CD4-positive, alpha-beta T cell treated with Interleukin-4 for 1 hour (primary cell): ENCODE measurements around the gene BMAL1.
"Not testable (repeated sequence)": the region's sequence is repeated elsewhere in the genome, so short reads cannot be mapped to it uniquely, and the experiment has no call there.

Source experiments
- DNase-seq, 2 donors: peaks; one replicate each; pipeline ENCODE4 v3.0.0-alpha.2; 2020 to 2022

BMAL1 gene

DNA sequence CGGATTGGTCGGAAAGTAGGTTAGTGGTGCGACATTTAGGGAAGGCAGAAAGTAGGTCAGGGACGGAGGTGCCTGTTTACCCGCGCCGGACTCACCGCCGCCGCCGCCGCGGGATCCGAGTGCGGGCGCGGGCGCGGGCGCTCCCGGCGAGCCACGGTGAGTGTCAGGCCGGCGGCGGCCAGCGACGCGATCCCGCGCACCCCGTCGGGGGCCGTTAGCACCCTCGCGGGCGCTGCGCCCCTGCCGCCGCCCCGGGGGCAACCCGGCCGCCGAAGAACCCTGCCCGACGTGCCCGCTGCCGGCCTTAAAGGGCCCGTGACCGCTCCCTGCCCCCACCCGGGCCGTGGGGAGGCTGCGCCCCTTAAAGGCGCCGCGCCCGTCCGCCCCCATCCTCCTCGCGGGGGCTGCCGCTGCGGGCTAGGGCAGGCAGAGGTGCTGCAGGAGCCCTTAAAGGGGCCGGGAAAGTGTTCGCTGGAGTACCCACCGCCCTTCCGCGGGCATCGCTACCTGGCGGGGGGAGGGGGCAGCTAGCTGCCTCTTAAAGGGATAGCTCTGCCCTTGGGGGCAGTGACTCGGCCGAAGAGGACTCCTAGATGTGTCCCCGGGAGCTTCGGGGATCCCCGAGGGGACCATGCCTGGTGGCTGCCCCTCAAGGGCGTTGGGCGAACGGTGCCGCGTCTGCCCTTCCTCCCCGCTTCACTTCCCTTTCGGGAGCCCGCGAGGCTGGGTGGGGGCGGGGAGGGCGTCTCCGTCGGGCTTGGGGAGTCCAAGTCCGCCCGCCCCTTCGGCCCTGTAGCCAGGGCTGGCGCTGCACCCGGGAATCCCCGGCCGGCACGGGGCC, at the start of gene BMAL1:
BMAL1 (plus strand) TSS at position 23 of the 841 bp plus-strand sequence. CDS start 76,519 bp downstream, outside the sequence.
- peak; percentile 56 to 59 for DNase-seq

DNA sequence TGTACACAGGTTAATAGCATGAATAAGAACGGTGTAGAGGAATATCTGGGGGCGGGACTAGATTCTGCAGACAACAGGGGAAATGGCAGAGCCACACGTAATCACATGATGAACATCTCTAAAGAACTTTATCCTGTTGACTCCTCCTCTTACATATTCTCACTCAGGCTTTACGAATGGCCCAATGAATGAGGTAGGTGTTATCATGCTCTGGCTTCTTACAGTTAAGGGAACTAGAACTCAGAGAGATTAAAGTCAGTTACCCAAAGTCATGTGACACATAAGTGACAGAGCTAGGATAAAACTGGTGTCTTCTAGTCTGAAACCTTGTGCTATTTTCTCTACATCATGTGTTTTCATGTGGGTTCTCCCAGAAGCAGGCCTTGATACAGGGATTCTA, 49.0 kb upstream of the BMAL1 start:
- no peak for DNase-seq

DNA sequence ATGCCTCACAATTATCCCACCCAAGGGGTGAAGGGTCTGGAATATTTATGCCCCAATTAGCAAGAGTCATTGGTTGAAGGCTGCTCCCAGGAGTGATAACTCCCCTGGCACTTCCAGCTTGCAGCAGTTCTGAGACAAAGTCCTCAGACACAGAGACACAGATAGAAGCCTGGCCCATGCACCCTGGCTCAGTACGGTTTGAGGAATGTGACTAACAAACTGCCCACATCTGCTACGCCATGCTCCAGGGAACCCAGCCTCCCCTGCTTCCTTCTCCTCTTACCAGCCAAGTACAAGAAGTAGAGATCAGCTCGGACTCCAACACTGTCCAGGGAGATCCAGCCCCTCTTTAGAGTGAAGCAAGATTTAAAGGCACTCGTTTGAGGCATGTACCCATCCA, 48.5 kb upstream of the BMAL1 start:
- DNase-seq: no peak

DNA sequence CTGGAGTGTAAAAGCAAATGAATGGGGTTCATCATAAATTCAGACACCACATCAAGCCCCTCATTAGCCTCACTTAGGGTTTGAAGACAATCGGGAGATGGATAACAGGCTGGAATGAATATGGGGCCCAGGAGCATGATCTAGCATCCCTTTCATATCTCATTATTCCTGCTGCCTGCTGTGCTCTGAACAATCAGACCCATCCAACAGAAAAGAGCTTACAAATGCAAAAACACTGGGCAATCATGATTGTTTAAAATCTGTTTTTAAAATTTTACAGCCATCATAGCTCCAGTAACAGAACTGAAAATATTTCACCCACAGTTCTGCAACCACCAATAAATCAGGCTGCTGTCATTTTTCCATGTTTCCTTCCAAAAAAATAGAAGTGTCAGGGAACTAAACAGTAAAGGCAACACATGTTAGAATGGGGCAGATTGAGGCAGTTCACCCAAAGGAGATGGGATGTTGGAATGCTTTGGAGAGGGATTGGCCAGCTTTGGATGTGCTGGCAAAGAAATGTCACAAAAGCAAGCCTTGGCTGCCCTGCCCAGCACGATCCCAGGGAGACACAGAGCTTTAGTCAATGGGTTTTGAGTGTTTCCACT, 47.8 kb upstream of the BMAL1 start:
- no peak for DNase-seq

DNA sequence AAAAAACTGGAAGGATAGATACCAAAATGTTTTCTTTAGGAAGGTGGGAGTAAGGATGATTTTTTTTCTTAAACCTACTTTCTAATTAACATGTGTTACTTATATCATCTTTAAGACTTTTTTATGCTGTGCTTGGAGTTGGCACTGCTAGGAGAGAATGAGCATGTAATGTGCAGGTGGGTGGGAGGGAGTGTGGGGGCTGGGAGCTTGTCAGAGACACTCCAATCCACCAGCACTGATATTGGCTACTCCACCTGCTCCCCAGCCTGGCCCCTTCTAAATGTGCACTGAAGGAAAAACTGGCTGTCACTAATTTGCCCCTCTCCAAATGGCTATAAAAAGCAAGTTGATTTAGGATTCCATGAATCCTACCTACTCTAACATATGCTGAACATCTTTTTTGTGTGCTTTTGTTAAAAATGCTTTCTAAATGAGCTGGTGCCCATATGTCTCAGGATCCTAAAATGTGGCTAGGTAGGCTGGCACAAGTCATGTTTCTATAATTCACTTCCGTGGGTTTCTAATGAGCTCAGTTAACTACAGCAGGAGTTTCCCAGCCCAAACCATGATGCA, 44.3 kb upstream of the BMAL1 start:
- no peak for DNase-seq

DNA sequence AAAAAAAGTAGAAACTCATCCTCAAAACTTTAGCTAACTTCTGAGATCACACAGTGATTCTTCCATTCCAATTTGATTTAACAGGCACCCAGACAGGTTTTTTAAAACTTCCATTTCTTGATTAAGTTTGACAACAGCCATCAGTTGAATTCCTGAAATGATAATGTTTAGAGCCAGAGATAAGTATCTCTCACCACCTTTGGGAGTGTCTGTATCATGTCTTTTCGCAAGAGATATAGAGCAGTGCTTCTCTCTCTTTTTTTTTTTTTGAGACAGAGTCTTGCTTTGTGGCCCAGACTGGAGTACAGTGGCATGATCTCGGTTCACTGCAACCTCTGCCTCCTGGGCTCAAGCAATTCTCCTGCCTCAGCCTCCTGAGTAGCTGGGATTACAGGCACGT, 41.7 kb upstream of the BMAL1 start:
- no peak for DNase-seq

DNA sequence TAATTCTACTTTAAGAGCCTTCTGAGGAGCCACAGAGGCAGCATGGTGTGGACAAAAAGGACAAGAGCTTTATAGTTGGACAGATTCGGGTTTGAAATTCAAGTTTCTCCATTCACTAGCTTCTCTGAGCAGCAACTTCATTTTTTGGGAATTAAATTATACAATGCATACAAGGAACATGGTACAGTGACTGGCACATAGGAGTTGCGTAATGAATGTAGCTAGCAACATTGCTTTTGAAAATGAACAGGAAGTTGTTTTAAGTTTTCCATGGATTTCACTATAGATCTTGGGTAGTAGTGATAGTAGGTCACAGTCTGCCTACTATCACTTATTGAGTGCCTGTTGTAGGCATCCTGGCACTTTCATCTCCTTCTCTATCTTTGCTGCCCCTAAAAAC, 41.0 kb upstream of the BMAL1 start:
- DNase-seq: no peak

DNA sequence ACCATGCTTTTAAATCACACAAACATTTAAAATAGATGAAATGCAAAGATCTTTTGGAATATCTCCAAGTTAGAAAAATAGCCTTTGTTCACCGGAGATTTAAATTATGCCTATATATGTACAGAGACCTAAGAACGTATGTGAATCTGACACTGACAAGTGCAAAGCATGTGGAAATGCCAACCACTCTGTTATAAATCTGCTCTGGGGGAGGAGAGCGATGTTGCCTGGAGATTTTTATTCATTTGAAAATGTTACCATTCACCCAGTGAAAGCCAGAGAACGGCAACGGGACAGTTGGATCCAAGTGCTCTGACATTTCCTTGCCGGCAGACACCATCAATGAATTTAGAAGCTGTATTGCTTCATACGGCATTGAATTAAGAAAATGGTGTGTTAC, 39.8 kb upstream of the BMAL1 start:
- DNase-seq: no peak

DNA sequence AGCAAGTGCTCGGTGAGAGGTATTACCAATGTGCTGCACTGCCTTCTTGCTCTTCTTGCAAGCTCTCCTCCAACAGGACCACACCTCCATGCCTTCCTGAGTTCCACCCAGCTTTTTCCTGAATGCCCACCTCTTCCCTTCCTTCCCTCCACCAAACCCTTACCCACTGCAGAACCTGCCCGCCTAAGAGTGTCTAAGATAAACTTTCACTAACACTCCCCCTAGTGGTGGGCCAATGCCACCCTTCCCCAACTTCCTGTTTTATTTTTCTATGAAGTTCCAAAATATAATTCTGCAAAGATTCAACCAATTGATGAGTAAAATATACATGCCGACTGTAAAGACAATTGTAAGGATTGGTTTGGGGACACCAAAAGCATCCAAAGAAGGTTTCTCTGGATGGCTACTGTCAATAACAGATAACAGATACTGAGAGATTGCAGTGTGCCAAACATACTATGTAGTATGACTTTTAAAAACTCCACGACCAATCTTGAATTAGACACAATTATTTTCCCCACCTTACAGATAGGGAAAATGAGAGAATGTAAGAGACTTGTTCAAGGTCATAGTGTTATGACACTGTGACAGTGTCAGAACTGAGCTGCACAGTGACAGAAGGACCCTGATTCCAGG, 38.6 kb upstream of the BMAL1 start:
- peak; percentile 41 to 59 for DNase-seq

DNA sequence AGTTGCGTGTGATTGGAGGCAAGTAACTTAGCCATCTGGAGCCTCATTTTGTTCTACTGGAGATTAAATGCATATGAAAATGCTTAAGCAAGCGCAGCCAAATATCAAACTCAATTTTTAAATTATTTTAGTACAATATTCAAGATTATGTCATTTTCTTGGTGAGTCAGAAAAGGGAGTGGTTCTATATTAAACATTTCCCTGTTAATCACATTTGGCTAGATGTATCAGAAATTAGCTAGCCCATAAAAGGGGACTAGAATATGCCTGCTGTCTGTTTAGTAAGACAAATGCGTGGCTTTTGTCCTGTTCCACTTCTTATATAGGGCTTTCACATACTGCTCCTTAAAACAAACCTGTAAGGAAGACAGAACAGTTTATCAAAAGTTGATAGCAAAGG, 35.0 kb upstream of the BMAL1 start:
- DNase-seq: no peak

DNA sequence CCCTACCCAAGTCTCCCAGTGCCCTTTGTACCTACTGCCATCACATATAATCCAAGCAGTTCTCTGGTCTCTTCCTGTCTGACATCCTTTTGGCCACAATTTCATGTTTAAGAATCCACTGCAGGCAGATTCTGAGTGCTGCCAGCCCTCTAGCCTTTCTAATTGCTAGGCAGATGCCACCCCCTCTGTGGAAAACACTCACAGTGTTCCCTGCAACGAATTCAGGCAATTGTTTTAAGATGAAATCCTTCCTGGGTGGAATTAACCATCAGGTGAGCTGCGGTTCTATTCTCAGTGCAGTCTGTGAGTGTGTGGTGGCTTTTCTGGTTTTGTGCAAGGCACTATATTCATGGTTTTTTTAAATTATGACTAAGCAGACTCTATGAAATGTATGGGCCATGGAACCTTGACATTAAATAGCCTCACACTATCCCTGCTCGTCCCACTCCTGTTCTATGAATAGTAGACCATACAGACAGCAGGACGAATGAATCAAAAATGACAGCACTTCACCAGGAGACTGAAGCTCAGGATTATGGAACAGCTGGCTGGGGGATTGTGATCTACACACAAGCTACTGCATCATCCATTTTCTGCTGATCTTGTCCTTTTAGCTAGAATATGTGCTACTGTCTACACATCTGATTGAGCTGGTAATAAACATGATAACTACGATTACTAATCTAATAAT, 29.8 kb upstream of the BMAL1 start:
- DNase-seq: no peak

DNA sequence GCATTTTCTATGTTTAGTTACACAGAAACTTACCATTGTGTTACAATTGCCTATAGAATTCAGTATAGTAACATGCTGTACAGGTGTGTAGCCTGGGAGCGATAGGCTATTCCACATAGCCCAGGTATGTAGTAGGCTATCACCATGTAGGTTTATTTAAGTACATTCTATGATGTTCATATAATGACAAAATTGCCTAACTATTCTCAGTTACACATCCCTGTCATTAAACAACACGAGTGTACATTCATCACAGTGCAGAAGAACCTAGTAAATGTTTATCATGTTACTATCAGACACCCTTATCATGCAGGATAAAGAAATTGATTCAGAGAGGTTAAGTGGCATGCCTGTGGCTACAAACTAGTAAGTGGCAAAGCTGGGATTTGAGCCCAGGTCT, 28.4 kb upstream of the BMAL1 start:
- no peak for DNase-seq

DNA sequence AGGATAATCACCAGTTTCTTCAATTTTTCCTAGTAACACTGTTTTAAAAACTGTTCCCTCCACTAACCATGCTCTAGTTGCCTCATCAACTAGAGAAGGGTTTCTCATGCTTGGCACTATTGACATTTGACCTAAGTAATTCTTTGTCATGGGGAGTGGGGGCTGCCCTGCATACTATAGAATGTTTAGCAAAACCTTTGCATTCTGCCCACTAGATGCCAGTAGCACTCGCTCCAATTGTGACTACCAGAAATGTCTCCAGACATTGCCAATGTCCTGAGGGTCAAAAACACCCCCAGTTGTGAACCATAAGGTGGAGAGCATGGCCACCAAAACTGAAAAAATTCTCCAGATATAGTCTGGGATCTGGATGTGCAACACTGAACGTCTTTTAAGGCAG, 27.6 kb upstream of the BMAL1 start:
- peak in 1 of 2 donors; percentile 22 for DNase-seq

DNA sequence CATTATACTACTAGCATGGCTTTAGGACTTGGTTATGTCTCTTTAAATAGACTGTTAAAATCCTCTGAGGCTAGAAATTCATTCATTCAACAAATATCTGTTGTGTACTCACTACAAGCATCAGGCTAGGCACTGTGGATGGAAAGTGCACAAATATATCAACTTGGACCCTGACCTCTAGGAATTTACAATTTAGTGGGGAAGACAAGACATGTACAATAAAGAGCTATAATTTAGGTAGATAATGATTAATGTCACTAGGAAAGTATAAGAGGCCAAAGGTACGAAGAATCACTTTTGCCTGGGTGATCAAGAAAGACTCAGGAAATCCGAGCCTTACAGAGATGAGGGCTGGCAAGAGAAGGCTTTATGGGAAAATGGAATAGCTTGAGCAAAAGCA, 25.6 kb upstream of the BMAL1 start:
- no peak for DNase-seq

DNA sequence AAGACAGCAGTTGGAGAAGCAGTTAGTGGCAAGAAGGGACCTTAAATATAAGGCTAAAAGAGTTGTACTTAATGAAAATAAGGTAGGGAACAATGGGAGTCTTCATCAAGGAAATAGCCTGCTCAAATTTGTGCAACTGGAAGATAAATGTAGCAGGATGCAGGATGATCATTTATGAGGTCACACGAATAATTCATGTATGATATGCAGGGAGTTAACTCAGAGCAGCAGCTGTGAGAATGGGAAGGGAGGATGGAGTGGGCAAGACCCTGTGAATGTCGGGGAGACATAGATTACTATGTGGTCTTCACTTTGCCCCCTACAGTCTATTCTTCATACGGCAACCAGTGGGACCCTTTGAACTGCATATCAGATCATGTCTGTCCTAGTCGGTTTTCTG, 25.2 kb upstream of the BMAL1 start:
- DNase-seq: no peak

DNA sequence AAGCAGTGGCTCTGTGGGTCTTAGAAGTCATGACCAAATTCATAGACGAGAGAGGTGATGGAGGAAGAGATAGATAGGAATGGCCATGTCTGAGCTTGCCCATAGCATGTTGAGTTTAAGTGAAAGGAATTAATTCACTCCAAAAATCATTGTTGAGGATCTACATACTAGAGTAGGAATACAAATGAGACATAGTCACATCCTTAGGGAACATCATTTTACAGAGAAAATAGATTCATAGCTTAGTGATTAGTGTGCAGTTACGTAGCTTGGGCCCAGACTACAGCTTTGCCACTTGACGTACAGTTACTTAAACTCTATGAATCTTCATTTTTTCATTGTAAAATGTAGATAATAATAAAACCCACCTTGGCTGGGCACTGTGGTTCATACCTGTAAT, 21.4 kb upstream of the BMAL1 start:
- DNase-seq: no peak

DNA sequence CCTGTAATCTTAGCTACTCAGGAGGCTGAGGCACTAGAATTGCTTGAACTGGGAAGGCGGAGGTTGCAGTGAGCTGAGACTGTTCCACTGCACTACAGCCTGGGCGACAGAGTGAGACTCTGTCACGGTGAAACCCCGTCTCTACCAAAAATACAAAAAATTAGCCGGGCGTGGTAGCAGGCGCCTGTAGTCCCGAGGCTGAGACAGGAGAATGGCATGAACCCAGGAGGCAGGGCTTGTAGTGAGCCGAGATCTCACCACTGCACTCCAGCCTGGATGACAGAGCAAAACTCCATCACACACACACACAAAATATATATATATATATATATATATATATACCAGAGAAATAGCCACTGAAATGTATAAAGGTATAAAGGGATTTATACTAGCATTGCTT, 19.5 kb upstream of the BMAL1 start:
- not testable (repeated sequence) for DNase-seq

DNA sequence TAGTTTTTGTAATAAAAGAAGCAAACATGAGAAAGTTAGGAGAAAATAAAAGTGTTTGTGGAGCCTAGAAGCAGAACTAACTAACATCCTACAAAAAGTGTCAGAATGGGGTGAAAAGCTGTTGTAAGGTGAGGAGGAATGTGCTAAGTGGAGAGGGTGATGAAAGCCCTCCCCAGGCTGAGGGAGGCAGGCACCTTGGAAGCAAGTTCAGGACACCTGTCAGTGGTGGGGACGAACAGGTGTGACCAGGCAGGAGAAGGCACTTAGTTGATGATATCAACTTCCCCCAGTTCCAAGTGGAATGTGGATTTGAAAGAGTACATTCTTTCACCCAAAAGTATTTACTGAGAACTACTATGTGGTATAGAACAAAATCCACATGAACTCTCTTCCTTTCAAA, 18.7 kb upstream of the BMAL1 start:
- no peak for DNase-seq

DNA sequence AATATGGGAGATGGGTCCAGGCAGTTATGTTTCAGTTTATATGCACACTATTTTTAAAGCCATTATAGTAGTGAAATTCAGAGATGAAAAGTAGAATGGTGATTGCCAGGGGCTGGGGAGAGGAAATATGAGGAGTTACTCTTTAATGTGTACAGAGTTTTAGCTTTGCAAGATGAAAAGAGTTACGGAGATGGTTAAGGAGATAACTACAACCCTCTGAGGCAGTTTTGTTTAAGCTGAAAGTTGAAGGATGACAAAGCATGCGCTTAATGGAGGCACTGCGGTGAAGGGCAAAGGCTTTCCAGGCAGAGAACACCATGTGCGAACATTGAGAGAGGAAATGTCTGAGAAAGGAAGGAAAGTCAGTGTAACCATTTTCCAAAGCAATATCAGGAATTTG, 18.2 kb upstream of the BMAL1 start:
- no peak for DNase-seq

DNA sequence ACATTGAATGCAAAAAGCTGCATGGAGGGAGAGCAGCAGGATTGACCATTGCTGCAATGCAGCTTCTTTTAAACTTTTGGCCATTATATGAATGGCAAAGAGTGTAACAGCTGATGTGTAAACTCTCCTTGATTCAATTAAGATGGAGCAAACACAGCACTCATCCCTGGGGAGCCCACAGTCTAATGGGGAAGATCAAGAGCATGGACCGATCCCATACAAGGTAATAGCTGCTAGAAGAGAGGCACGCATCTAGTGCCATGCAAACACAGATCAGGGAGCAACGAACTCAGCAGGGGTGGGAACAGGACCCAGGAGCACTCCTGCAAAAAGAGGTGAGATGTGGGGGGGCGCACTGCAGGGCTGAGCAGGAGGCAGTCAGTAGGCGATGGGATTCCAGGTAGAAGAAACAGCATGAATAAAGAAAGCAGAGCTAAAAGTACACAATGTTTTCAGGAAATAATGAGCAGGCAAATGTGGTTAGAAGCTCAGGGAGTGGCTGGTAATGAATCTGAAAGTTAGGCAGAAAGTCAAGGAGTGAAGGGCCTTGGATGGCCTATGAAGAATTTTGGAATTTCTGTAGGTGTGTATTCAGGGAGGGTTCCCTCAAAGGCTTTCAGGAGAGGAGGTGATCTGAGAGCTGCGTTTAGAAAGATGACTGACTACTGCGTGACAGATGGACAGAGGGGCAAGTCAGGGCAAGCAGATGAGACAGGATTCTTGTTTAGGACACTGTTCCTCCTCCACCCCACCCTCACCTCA, 17.2 kb upstream of the BMAL1 start:
- no peak for DNase-seq

DNA sequence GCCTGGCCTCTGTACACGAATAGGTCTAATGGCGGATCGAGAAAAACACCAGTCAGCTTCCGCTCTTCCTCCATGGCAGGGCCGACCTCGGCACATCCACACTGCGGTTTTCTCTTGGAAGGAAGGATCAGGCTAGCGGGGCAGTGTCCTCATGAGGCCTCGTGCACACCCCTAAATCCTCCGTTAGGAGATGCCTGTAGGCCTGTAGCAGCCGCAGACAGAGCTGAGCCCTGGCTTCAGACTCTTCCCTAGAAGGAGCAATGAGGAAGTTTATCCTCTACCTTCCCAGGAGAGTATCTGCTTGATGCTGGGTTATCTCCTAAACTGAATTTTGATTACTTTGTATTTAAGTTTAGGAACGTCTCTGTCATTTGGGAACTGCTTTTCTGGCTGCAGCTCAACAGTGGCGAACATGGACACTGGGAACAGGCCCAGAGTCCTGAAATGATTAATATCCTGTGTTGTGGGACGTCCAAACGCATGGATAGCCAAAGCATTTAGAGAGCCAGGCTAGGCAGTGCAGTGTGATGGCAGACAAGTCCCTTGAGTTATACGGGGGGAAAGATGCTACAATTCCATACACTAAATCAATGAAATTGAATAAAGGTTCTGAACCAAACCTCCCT, 16.5 kb upstream of the BMAL1 start:
- no peak for DNase-seq

DNA sequence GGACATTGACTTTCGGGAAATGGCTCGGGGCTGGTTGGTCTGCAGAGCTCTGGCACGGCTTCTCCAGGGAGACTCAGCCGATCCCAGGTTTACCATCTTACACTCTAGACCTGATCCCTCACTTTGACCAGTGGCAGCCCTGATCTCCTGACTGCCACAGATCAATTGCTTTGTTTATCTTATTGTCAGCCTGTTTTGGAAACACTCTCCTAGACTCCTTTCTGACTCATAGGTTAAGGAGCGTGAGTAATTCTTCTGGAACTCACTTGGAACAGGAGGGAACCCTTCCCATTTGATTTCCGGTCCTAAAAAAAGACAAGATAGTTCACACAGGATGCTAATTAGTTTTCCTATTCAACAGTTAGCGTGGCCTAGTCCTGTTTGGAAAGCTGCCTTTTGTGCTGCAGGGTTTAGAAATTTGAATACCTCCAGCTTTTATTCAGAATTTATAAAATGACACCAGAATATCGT, 16.0 kb upstream of the BMAL1 start:
- DNase-seq: no peak
